GM19238 (cell line): ENCODE data around the gene PPP2R1B.

Experiments
- DNase-seq: peaks from one replicate; pipeline ENCODE4 v3.0.0; 2011; ENCODE audit warnings: low spot score; ENCODE audit not compliant: insufficient read length

The PPP2R1B gene

DNA sequence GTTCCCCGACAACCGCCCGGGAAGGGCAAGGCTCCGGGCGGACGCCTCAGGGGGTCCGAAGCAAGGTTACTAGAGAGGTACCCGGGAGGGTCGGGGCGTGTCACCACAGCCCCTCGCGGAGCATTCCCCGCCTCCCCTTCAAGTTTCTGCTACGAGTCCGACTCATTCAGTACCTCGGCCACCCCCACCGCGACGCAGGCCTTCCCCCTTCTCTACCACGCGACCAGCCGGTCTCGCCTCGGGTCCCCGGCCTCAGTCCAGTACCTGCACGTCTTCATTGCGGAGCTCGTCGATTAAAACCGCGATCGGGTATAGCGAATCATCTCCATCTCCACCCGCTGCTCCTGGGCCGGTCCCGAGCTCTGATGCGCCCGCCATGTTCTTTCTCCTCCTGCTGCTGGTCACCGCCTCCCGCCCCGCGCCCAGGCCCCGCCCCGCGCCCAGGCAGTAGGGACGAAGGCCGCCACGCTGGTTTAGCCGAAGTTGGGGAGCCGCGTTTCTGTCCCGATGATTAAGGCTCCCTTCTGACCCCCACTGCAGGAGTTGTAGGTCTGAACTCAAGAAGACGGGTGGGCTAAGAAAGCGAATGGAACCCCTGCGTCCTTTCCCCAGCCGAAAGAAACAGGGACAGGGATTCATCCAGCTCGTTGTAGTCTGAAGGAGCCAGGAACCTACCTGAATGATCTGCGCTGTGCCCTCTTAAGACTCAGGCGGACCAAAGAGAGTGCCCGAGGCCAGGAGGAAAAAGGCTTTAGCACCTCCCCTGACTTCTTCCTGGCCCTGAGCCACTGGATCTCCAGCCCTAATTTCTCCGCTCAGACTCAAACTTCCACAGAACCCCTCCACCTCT is at the start of gene PPP2R1B:
Gene PPP2R1B, minus strand, starts transcription at position 406 of the 850 bp plus-strand sequence. Its CDS starts 28 bp downstream, at position 378.
- peak; percentile 96 for DNase-seq

DNA sequence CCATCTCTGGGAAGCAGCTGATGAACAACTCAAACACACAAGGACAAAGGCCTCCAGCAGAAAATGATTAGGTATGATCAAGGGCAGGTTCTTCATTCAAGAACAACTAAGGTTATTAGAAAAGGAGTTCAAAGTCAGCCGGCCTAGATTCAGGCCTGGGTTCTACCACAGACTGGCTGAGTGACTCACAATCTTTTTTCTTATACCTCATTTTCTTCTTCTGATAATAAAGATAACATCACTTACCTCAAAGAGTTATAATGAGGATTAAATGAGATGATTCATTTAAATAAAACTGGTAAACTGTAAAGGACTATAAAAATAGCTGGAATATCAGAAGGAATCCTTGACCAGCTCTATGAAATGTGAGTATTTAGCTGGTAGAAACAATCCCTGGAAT is 49.3 kb upstream of the PPP2R1B start:
- DNase-seq: no peak

DNA sequence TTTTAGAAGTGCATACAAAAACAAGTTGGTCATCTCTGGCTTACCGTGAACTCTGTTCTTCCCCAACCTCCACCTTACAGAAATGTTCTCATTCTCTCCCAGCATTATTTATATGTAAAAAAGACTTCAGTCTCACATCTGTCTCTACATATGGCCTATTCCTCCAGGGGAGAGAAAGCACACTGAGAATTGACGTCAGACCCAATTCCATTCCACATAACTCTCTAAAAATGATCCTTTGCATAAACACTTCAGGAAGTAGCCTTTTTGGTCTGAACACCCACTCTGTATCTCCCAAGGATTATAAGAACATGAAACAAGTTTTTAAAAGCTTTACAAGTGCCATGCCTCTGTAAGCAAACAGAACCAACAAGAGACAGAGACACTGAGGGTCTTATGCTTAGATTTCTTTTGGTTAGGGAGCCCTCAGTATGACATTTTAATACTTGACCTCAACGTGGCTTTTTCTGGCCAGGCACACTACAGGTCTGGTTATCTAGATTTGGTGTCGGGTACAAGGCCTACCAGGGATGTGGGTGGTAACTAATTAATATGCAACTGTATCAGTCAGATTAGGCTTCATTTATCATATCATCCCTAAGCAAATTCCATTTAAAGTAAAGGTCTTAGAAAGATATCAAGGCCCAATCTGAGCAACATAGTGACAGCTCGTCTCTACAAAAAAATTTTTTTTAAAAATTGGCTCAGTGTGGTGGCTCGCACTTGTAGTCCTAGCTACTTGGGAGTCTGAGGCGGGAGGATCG is 48.5 kb upstream of the PPP2R1B start:
- DNase-seq: no peak

DNA sequence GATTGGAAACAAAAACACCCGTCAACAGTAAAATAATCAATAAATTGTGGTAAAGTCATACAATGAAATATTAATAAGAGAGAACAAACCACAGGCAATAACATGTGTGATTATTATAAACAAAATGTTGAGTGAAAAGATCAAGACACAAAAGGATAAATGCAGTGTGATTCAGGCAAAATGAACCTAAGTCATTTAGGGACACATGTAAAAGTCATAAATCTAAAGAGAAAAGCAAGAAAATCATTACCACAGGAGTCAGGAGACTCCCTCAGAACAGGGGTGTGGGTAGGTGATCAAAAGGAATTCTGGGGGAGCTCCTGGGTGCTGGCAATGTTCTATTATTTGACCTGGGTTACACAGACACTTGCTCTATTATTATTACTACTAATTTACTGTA is 47.9 kb upstream of the PPP2R1B start:
- DNase-seq: no peak

DNA sequence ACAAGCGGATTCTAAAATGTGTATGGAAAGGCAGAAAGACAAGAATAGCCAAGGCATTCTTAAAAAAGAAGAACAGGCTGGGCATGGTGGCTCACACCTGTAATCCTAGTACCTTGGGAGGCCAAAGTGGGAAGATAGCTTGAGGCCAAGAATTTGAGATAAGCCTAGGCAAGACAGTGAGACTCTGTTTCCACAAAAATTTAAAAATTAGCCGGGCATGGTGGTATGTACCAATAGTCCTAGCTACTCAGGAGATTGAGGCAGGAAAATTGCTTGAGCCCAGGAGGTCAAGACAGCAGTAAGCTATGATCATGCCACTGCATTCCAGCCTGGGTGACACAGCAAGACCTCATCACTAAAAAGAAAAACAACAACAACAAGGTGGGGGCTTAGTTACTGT is 46.0 kb upstream of the PPP2R1B start:
- DNase-seq: no peak

DNA sequence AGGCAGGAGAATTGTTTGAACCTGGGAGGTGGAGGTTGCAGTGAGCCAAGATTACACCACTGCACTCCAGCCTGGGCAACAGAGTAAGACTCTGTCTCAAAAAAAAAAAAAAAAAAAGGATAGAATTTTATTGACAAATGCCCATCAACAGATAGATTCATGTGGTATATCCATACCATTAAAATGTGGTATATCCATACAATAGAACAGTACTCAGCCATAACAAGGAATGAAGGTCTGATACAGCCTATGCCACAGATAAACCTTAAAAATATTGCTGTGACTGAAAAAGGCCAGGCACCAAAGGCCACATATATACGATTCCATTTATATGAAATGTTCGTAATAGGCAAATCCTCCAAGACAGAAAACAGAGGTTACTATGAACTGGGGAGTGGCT is 45.3 kb upstream of the PPP2R1B start:
- no peak for DNase-seq

DNA sequence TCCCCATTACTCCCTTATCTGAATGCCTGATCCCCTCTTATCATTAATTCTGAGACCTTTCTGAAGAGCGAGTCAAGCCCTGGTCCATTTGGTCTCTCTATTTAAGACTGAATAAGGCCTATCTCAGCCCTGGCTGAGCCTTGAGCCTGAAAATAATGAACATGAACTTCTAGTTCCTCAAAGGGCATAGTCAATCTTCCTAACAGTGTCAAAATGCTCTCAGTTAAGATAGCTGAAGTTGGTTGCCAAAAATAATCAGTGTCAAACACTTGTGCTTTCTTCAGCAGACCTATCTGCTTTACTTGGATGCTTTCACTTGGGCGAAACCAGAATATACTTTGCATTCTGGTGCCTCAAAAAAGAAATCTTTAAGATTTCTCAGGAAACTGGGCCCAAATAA is 42.6 kb upstream of the PPP2R1B start:
- no peak for DNase-seq

DNA sequence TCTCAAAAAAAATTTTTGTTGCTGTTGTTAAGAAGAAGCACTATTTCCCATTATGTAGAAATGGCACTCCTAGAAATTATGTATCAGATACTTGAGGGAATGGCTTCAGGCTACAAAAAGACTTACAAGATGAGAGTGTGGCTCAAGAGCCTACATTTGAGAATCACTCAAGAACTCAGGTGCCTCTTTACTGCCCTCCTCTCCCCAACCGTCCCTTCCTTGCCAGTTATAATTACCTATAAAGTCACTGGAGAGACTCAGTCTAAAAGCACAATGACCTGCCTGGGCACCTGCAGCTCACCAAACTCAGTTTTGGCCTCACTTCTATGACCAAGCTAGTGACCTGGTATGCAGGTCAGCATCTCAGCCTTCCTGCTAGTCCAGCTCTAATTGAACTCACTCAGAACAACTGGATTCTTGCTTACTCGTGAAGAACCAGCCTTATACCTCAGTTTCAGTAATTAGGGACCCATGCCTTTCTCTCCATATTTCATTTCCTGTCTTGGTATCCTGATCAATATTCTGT is 41.9 kb upstream of the PPP2R1B start:
- no peak for DNase-seq

DNA sequence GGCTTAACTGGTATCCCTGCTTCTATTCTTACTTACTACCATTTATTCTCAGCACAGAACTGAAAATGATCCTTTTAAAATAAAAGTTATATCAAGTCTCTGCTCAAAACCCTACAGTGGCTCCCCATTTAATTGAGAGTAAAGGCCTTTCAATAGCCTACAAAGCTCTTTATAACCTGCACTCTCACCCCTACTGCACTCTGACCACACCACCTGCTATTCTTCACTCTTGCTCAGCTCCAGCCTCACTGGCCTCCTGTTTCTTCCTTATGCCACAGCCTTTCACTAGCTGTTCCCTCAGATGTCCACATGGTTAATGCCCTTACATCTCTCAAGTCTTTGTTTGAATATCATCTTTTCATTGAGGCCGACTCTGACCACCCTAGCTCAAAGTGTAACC is 40.9 kb upstream of the PPP2R1B start:
- DNase-seq: no peak

DNA sequence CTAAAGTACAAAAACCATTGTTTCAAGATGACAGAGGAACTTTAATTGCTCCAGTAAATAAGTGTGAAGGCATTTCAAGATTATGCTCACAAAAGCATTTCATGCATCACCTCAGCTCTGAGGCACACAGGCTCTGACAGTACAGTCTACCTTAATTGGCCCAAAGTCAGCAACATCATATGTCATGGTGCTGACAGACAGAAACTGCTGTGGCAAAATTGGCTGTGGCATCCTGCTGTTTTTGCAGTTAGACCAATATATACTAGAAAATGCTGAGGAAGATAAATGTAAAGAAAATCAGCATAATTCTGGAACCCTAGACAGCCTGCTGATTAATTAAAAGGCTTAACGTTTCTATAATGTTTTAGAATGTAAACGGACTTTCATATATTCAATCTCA is 34.9 kb upstream of the PPP2R1B start:
- no peak for DNase-seq

DNA sequence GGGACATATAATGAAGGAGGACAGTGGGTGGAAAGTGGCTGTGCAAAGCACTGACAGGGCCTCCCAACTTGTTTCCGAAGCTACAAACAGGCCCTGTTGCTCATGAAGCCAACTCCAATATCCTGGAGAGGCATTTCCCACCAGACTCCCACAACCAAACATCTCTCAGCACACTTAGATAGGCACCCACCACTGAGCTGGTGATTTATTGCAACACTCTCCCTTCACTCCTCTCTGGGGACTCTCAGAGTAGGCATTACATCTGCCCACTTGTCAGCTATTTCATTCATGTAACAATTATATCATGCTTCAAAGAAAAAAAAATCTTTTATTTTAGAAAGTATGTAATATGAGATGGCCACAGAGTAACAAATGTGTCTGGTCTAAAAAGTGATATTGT is 32.1 kb upstream of the PPP2R1B start:
- no peak for DNase-seq

DNA sequence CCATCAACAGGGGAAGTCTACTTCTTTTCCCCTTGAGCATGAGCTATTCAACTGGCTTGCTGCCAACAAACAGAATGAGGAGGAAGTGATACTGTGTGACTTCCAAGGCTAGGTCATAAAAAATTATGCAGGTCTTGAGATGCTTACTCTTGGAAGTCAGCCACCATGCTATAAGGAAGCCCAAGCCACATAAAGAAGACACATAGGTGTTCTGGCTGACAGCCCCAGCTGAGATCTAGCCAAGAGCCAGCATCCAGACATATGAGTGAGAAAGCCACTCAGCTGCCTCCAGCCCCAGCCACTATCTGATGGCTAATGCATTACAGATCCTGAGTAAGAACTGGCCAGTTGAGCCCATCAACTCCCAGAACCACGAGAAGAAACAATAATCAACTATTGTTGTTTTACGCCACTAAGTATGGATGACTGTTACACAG is 31.0 kb upstream of the PPP2R1B start:
- no peak for DNase-seq

DNA sequence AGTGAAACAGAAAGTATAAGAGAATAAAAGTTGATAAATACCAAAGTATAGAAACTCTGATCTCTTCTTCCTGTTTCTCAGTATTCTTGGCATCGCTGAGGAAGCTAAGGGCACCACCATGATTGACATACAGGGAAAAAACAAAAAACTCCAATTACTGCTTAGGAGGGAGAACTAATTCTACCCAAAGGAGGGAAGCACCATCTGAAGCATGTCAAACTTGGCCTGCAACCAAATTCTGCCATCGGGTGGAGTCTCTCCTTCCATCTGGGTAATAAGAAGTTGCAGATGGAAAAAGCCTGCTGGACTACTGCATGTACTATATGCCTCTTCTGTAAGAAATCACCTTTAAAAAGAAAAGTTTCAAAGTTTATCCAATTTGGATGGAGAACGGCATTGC is 30.5 kb upstream of the PPP2R1B start:
- DNase-seq: no peak

DNA sequence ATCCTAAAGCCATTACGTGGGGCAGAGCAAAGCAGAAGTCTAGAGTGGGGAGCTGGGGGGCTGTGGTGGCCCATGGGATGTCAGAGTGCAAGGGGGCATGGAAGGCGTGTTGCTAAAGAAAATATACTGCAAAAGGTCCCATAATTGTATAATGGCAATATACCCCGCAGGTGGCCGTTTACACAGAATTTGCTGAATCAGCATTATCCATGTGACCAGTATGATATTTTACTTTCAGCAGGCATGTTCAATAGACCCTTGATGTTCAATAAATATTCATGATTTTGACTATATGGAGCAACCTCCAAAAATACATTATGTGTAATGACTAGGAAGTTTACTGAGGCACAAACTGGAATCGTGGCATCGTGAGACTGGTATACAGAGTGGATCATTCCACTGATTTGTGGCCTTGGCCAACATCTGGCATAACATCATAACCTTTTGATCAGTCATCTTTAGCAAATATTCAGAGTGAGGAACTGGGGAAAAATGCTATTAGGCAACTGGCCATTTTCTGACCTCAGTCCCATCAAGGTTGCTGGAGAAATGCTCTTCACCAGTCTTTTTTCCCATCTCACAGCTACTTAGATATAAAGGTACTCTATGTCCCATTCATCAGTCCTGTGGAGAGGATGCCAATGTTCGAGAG is 29.3 kb upstream of the PPP2R1B start:
- DNase-seq: no peak

DNA sequence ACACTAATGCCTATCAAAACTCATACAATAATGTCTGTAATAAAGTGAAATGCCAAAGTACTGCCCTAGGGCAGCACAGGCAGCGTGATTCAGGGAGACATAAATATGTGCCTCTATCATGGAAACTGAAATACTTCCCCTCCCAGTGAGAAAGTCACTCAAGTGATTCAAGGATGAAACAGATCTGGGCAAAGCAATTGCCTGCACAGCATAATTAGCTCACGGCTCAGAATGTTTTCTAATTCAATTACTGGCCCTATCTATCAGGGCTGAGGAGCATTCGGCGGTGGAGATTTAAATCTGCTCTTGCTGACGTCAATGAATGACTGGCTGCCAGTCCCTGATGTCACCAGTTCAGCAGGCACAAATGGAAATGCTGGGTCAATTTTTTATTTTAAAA is 27.7 kb upstream of the PPP2R1B start:
- DNase-seq: no peak

DNA sequence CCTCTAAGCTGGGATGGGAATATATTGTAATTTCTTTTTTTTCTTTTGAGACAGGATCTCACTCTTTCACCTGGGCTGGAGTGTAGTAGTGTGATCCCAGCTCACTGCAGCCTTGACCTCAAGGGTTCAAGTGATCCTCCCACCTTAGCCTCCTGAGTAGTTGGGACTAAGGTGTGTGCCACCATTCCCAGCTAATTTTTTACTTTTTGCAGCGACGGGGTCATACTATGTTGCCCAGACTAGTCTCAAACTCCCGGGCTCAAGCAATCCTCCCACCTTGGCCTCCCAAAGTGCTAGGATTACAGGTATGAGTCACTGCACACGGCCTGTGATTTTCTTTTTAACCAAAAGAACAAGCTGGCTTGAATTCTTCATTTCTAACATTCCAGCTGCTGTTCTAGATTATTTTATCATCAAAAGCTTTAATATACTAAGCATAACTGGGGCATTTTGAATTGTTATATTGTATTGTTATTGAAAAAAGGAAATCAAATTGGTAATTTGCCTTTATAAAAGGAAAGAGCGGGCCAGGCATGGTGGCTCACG is 26.8 kb upstream of the PPP2R1B start:
- DNase-seq: no peak

DNA sequence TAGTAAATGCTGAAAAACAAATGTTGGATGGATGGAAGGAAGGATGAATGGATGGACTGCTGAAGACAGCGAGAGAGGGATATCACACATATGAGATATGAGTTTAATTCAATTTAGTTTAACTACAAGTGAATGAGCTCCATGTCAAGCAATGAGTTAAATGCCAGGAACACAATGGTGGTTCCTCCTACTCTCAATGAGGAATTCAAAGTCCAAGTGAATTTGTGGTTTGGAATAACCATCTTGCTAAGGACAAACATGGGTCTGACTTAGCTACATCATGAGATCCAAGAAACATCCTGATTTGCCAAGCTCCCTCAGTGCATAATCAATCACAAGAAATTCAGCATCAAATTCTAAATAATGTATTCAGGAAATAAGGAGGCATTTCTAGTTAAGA is 26.1 kb upstream of the PPP2R1B start:
- no peak for DNase-seq

DNA sequence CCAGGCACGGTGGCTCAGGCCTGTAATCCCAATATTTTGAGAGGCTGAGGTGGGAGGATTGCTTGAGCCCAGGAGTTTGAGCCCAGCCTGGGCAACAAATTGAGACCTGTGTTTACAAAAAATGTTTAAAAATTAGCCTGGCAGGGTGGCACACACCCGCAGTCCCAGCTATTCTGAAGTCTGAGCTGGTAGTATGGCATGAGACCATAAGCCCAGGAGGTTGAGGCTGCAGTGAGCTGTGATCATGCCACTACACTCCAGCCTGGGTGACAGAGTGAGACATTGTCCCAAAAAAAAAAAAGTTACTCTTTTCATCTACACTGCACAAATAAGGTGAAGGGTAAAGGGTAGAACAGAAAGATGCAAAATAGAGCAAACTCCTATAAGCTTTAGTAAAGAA is 22.3 kb upstream of the PPP2R1B start:
- DNase-seq: no peak

DNA sequence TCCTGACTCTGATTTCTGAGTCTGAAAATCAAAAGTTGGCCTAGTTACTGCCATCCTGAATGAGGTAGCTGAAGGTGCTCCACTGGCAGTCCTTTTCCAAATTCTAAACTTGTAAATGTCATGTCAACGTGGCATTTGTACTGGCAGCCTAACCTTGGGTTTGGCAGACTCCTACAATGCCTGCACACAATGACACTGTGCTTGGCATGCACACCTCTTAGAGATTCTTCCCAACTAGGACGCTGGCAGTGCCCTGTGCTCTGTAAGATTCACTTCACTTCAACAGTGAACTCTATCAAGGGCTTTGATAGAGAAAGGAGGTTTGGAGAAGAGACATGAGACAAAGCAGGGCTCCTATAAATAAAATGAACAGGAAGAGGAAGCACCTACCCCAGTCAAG is 21.9 kb upstream of the PPP2R1B start:
- DNase-seq: no peak

DNA sequence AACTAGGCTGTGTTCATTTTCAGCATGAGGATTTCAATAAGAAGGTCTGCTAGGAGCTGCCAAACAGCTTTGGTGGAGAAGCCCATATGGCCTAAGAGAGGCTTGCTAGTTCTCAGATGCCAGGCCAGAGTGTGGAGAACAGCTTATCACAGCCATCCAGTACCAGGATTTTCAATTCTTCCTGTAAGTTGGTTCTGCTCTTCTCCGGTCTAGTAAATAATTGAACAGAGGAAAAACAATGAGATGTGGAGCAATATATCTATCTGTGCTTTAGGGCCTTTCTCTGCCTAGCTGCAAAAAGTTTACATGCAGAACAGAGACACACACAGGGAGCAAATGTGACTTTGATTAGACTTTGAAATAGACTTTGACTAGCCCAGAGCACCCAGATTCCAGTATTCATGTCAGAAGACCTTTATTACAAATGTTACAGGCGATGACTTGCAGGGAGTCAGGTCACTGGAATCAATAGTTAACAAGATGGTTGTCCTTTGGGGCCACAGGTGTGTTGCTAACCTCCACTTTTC is 19.8 kb upstream of the PPP2R1B start:
- DNase-seq: no peak

DNA sequence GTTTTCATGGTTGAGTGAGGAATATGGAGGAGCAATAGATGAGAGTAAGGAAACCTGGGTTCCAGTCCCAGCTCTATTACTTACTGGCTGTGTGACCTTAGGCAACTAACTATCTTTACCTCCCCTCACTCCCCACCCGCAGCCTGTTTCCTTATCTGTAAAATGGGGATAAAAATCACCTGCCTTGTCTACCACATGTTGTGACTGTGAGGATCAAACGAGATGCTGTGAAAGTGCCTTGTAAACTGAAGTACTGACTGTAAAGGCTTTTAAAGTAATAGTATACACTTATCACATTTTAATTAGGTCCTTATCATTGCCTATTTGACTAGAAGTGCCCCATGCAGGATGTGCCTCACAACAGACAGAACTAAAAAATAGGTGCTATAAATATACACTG is 18.9 kb upstream of the PPP2R1B start:
- DNase-seq: no peak
